HG02852 (cell line): ENCODE measurements around the gene ZNF443.
A peak's percentile ranks its signal among the peaks of the same experiment; 100 is the strongest.
"Not testable (repeated sequence)": the region's sequence is repeated elsewhere in the genome, so short reads cannot be mapped to it uniquely, and the experiment has no call there.

Experiments
- ATAC-seq: cut with Tn5 transposase; IDR thresholded peaks from one replicate; pipeline ENCODE4 v1.9.1; 2021; ENCODE audit warnings: mild to moderate bottlenecking, moderate library complexity; ENCODE audit not compliant: unreplicated experiment

ZNF443 gene

GRCh38 chr19:12425236-12425887 is 15.5 kb downstream of the ZNF443 start:
- ATAC-seq, result no peak

- ATAC-seq, result not testable (repeated sequence)
Observed at GRCh38 chr19:12417273-12417672, 23.5 kb downstream of the ZNF443 start.

- no peak for ATAC-seq
Observed at GRCh38 chr19:12411893-12412292, 28.9 kb downstream of the ZNF443 start.

- ATAC-seq, result peak; percentile 83
Observed at GRCh38 chr19:12400633-12401502, 40.0 kb downstream of the ZNF443 start, which contains the start of gene ZNF799. Gene ZNF799, minus strand, starts transcription at chr19:12401271. Its CDS starts 201 bp downstream, at chr19:12401070.

- peak; percentile 41 for ATAC-seq
Observed at GRCh38 chr19:12399901-12400632, 40.8 kb downstream of the ZNF443 start.

- not testable (repeated sequence) for ATAC-seq
Observed at GRCh38 chr19:12391148-12391547, 49.7 kb downstream of the ZNF443 start.

- not testable (repeated sequence) for ATAC-seq
Observed at GRCh38 chr19:12386365-12386764, 54.5 kb downstream of the ZNF443 start.

GRCh38 chr19:12380444-12380737 is 60.4 kb downstream of the ZNF443 start:
- no peak for ATAC-seq

- ATAC-seq, result no peak
Observed at GRCh38 chr19:12379732-12380443, 60.9 kb downstream of the ZNF443 start.
